Inferior parietal cortex (tissue), 1 donor: ENCODE measurements around the gene KDELR1.
A peak's percentile ranks its signal among the peaks of the same experiment; 100 is the strongest.

Experiments used
- DNase-seq: peaks from one replicate; pipeline ENCODE4 v3.0.0-alpha.2; 2016; ENCODE audit errors: extremely low spot score

KDELR1 gene

DNA sequence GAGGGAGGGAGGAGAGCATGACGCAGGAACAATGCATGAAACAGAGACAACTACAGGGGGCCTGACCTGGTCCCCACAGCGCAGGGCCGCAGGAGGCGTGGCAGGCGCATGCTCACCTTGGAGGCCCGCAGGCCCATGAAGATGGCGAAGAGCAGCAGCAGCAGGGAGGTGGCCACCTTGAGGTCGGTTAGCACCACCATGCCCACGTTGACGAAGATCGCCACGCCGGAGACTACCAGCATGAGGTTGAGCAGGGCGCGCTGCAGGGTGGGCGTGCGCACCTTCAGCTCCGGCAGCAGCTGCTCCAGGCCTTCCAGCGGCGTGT, 49.0 kb downstream of the KDELR1 start:
- no peak for DNase-seq

DNA sequence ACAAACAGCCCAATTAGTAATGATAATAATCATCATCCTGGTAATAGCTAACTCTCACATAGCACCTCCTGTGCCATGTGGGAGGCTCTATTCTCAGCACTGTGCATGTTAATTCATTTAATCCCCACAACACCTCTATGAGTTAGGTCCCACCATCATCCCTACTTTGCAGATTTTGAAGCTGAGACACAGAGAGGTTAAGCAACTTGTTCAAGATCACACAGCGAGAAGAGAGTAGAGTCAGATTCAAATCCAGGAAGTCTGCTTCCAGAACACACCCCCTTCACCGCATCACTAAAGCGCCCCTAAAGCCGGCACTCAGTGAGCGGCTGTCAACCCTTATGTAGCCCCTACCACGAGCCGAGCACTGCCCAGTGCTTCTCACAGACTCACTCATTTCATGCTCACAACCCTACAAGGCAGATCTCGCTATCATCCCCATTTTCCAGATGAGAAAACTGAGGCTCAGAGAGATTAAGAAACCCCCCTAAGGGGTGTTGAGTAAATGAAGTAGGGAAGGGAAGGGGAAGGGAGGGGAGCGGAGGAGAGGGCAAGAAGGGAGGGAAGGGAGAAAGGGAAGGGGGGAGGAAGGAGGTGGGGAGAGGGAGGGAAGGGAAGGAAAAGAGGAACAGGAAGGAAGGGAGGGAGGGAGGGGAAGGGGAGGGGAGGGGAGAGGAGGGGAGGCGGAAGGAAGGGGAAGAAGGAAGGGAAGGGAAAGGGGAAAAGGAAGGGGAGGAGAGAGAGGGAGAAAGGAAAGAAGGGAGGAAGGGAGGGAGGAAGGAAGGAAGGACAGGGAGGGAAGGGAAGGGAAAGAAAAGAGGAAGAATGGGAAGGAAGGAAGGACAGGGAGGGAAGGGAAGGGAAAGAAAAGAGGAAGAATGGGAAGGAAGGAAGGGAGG, 49.6 kb downstream of the KDELR1 start:
- no peak for DNase-seq

DNA sequence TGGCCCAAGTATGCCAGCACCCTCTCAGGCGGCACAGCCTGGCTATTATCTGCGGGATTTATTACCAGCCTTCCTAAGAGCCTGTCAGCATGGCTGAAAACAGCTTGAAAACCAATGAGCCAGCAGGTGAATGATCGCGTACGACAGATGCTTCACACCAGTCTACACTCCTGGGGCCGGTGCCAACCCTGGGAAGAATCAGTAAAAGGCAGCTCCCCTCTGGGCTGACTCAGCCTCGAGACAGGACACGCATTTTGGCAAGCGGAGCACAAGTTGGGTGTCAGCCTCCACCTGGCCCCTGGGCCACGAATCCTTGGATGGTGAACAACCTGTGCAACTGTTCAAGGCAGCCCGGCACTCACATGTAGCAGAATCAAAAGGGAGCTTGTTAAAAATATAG, 50.4 kb downstream of the KDELR1 start:
- peak; percentile 39 for DNase-seq

DNA sequence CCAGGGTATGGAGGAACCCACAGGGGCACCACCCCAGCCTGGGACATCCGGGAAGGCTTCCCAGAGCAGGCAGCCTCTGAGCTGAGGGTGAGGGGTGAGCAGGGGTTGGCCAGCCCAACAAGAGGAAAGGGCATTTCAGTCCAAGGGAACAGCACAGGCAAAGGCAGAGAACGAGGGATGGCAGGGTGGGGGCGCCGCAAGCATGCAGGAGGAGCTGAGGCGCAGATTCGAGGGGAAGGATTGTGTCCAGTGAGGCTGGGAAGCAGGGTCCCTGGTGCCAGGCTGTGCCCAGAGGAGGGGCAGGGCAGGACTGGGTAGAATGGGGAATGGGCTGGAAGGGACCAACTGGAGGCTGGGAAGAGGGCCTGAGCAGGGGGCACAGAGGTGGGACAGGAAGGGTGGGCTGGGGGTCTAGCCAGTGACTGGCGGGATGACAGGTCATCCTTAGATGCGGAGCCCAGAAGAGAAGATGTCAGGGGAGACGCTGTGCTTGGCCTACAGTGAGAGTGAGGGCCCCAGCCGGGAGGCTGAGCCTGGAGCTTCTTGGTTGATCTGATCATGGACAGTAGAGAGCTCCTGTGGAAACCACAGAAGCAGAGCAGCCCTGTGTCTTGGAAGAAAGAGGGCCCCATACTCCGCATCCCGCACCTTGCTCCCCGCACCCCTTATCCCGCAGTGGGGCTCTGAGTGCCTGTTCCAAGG, 52.4 kb downstream of the KDELR1 start:
- no peak for DNase-seq

DNA sequence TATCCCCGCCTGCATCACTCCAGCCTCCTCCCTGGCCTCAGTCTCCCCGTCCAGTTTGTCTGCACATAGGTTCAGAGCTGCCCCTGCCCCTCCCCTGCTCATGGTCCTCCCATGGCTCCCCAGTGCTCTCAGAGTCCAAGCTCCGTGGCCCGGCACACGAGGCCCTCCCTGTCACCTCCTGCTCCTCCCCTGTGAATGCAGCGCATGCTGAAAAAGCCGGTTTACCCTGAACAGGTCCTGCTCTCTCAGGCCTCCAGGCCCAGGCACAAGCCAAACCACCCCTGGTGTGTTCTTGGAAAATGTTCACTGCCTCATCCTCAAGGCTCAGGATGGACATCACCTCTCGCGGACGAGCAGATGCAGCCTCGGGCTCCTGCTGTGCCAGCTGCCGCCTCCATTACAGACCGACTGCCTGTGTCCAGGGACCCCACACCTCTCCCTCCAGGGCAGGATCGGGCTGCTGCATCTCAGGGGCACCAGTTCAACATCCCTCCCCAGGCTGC, 53.0 kb downstream of the KDELR1 start:
- no peak for DNase-seq

DNA sequence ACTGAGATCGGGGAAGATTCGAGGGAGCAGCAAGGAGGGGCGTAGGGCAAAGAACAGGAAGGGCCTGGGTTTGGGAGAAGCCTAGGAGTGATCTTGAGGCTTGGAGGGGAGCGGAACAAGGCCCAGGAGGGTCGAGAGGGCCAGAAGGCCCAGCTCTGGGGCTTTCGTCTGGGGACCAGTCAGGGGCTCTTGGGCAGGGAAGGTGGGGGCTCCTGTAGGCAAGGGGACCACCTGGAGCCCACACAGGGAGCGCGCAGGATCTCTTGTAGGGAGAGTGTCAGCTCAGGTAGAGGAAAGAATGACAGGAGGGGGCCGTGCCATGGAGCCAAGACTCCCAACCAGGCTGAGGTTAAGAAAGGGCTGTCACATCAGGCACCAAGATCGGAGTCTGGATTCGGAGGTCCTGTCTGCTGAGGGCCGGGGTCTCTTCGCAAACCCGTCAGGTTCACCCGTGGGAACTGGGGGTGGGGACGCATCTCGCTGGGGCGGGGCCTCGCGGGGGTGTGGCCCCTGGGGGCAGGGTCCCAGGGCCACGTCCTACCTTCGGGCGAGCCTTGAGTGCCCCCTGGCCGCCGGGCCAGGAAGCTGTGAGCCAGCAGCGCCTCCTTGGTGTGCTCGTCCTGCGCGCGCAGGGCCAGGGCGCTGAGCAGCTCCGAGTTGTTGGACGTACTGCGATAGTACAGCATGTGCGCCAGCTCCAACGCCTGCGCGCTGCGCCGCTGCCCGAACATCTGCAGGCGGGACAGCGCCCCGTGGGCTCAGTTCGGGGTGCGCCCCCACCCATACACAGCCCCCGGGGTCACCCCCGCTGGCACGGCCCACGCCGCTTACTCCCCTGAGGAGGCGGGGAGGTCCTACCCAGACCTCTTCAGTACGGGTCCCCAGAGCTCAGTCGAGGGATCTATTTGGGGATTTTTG, 57.6 kb downstream of the KDELR1 start:
- peak; percentile 78 for DNase-seq

DNA sequence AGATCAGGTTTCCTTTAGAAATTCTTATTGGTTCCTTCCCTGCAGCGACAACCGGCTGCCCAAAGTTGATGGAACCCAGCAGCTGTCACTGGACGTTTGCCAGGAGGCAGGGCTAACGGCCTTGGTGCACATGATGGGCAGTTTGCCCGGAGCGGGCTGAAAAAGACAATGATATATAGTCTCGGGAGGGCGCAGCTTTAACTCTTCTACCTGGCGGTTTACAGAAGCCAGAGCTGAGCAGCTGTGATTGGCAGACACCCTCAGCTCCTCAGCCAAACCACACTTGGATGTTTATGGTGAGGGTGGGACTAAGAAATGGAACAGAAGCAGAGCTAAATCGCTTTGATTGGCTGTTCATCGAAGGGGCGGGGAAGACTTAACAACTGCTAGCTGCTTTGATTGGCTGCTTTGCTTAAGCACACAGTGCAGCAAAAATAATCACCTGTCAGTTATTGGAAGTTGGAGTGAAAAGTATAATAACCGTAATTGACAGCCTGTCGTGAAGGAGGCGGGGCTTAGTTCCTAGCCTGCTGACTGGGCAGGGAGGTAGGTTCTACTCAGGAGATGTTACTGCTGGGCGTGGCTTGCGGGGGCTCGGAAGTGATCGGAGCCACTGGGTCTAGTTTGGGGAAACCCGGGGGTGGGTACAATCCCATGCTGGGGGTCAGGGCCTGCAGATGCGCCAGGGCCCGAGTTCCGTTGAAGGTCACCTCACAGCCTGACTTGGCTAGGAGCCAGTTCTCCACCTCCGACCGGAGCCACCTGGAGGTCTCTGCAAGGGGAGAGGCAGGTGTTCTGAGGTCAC, 58.5 kb downstream of the KDELR1 start:
- peak; percentile 91 for DNase-seq
